Erythroblast (primary cell): ENCODE results near the gene ING3.

Source experiments
- GATA1 ChIP-seq: IDR thresholded peaks from 2 replicates; pipeline ENCODE4 v1.6.1; 2011; ENCODE audit warnings: low read depth, mild to moderate bottlenecking, control low read depth, low read length, moderate library complexity
- POLR2A ChIP-seq: IDR thresholded peaks from 2 replicates; pipeline ENCODE4 v1.6.1; 2011; ENCODE audit warnings: mild to moderate bottlenecking, low read length

DNA sequence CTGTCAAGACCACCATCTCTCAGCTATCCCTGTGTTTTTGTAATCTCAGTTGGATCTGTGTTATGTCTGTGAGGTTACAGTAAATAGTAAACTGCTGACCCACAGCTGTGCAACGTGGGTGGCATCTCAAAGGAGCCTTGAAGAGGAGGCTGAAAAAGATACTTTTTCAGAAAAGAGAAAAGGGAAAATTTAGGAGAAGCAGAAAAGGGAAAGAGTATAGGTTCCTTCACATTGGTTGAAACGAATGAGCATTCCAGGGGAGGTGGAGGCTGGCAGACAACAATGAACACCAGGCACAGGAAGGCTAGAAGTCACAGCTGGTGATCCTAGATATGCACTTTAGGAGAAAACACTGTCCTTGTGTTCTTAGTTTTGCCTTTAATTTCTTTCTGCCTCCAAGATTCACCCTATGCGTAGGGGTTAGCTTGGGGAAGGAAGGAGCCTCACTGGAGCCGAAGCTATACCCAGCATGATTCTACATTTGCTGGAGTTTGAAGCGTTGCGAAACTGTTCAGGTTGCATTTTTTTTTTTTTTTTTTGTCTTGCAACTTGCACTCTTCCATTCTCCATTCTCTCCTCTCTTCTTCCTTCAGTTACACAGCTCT lies 56.2 kb downstream of the ING3 start:
- TF ChIP-seq POLR2A (no peak), GATA1 (no peak)
